ENCODE data around the gene ARHGAP6.

DNA sequence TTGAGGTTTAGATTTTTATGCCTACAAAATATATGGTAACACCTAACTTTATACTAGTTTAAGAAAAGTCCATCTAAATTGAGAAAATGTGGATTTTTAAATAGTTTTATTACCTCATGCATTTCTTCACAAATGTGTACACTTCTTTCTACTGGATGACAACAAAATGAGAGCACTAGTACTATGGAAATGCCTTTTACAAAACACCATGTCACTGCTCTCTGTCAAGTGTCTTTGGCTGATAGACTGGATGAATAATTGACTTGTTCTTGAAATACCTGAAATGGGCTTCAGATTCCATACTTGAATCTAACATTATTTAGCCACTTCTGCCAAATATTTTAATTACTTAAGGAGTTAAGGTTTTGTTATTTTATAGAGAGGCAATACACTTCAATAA, 323.0 kb downstream of the ARHGAP6 start:
- TF ChIP-seq CTCF (IDR thresholded peaks at IDR 0.05): no peak
- no peak for TF ChIP-seq POLR2A (IDR thresholded peaks at IDR 0.05)

Measured in thyroid gland (tissue), 4 donors.